HFFc6 (cell line): ENCODE data around the gene C20orf96. TPM values are rescaled to one million over a fixed set of nuclear protein-coding genes. Genes with fewer than 3 reads are reported as not detected.

Source experiments
- DNase-seq: peaks from one replicate; pipeline ENCODE4 v3.0.0-alpha.2; 2018
- H3K27ac Mint-ChIP-seq: 2 replicates; pipeline ENCODE4 v1.8.0; 2020; ENCODE audit warnings: mild to moderate bottlenecking, mixed read lengths
- H3K27me3 Mint-ChIP-seq: 2 replicates; pipeline ENCODE4 v1.8.0; 2021; ENCODE audit warnings: mild to moderate bottlenecking, moderate library complexity, mixed read lengths; ENCODE audit not compliant: insufficient read depth
- H3K36me3 Mint-ChIP-seq: 2 replicates; pipeline ENCODE4 v1.8.0; 2021; ENCODE audit warnings: low read depth, mixed read lengths
- H3K4me1 Mint-ChIP-seq: 2 replicates; pipeline ENCODE4 v1.8.0; 2020; ENCODE audit warnings: low read depth, mixed read lengths
- H3K4me3 Mint-ChIP-seq: 2 replicates; pipeline ENCODE4 v1.8.0; 2020; ENCODE audit warnings: mild to moderate bottlenecking, moderate library complexity, mixed read lengths
- H3K9me3 Mint-ChIP-seq: 2 replicates; pipeline ENCODE4 v1.8.0; 2020; ENCODE audit warnings: mild to moderate bottlenecking, mixed read lengths
- CTCF ChIP-seq: fragments of 200-600 bp; sonication (generic); IDR thresholded peaks from 2 replicates; pipeline ENCODE4 v1.5.0; 2021; ENCODE audit warnings: antibody characterized with exemption, mild to moderate bottlenecking
- total RNA-seq, 6 experiments: library from RNA; stranded (reverse); fragmentation: NEBNext Ultra II Directional; extraction: Animal tissue kit (Norgen Biotek cat#: 25700); gene quantifications; 2 replicates in 1 of 6; 3 replicates in 5 of 6; pipeline ENCODE4 v1.2.3, GENCODE V29; 2021

C20orf96 gene
- total RNA-seq, 6 experiments from 2014 or later: 2.9 to 3.5 (median 3.2) TPM

GRCh38 chr20:294602-295001 lies 4.1 kb upstream of the C20orf96 start:
- no peak overlapping the region for H3K4me3 Mint-ChIP-seq
- no peak for DNase-seq
- H3K27ac Mint-ChIP-seq: no peak overlapping the region
- peaks cover 2% of the 10 kb centered on the region; the same call in 1 of the 2 replicates for H3K27me3 Mint-ChIP-seq
- H3K36me3 Mint-ChIP-seq: peaks cover 16% of the 10 kb centered on the region
- H3K9me3 Mint-ChIP-seq: no peaks in the 10 kb centered on the region
- no peak for TF ChIP-seq CTCF
- H3K4me1 Mint-ChIP-seq: peaks cover 26% of the 10 kb centered on the region

GRCh38 chr20:289693-290083 lies 862 bp downstream of the C20orf96 start:
- H3K36me3 Mint-ChIP-seq: peaks cover 5% of the 10 kb centered on the region; the same call in 1 of the 2 replicates
- no peak overlapping the region for H3K27ac Mint-ChIP-seq
- H3K9me3 Mint-ChIP-seq: no peaks in the 10 kb centered on the region
- H3K27me3 Mint-ChIP-seq: peaks cover 2% of the 10 kb centered on the region; the same call in 1 of the 2 replicates
- peaks cover 10% of the 10 kb centered on the region for H3K4me1 Mint-ChIP-seq
- TF ChIP-seq CTCF: no peak
- no peak for DNase-seq
- no peak overlapping the region for H3K4me3 Mint-ChIP-seq

GRCh38 chr20:288956-289692 lies 1.4 kb downstream of the C20orf96 start:
- no peak for TF ChIP-seq CTCF
- no peaks in the 10 kb centered on the region for H3K9me3 Mint-ChIP-seq
- H3K4me3 Mint-ChIP-seq: no peak overlapping the region; the same call in 1 of the 2 replicates
- DNase-seq: no peak
- H3K27ac Mint-ChIP-seq: no peak overlapping the region
- peaks cover 10% of the 10 kb centered on the region for H3K4me1 Mint-ChIP-seq
- H3K27me3 Mint-ChIP-seq: peaks cover 2% of the 10 kb centered on the region; the same call in 1 of the 2 replicates
- H3K36me3 Mint-ChIP-seq: peaks cover 5% of the 10 kb centered on the region; the same call in 1 of the 2 replicates

GRCh38 chr20:286508-286907 lies 4.0 kb downstream of the C20orf96 start:
- H3K27ac Mint-ChIP-seq: no peak overlapping the region
- DNase-seq: no peak
- TF ChIP-seq CTCF: no peak
- H3K4me1 Mint-ChIP-seq: peaks cover 10% of the 10 kb centered on the region
- no peaks in the 10 kb centered on the region for H3K9me3 Mint-ChIP-seq
- peaks cover 2% of the 10 kb centered on the region; the same call in 1 of the 2 replicates for H3K27me3 Mint-ChIP-seq
- H3K36me3 Mint-ChIP-seq: peaks cover 5% of the 10 kb centered on the region; the same call in 1 of the 2 replicates
- H3K4me3 Mint-ChIP-seq: no peak overlapping the region

- Mint-ChIP-seq H3K36me3 (peaks cover 3% of the 10 kb centered on the region; the same call in 1 of the 2 replicates), H3K27ac (no peak overlapping the region), H3K9me3 (no peaks in the 10 kb centered on the region), H3K4me1 (peaks cover 2% of the 10 kb centered on the region), H3K27me3 (0 out of 2 replicates have a peak, but pooled peaks cover 1% of the 10 kb centered on the region), H3K4me3 (no peak overlapping the region)
- DNase-seq: no peak
- TF ChIP-seq CTCF: no peak
Measured at GRCh38 chr20:284172-284571, 6.4 kb downstream of the C20orf96 start.
